SU-DHL-6 (cell line): ENCODE data around the gene TPO.

ENCODE experiments used
- H2AFZ ChIP-seq: fragments of 200-600 bp; sonication (generic); 2 replicates; pipeline ENCODE4 v1.6.1; 2014; ENCODE audit warnings: low read depth, mild to moderate bottlenecking, moderate library complexity, mixed read lengths, antibody characterized with exemption, low read length; ENCODE audit not compliant: severe bottlenecking
- H3F3A ChIP-seq: fragments of 200-600 bp; shearing (Covaris generic); 2 replicates; pipeline ENCODE4 v1.6.0; 2016; ENCODE audit warnings: antibody characterized with exemption, mild to moderate bottlenecking; ENCODE audit not compliant: insufficient read depth
- H3K27ac ChIP-seq: fragments of 200-600 bp; sonication (generic); 2 replicates; pipeline ENCODE4 v1.5.1; 2016; ENCODE audit warnings: low read depth, mild to moderate bottlenecking, low read length, moderate library complexity, mixed read lengths
- H3K27me3 ChIP-seq: fragments of 200-600 bp; sonication (generic), shearing (Covaris generic); 2 replicates; pipeline ENCODE4 v1.6.0; 2014; ENCODE audit warnings: mild to moderate bottlenecking, low read length
- H3K36me3 ChIP-seq: fragments of 200-600 bp; sonication (generic); 2 replicates; pipeline ENCODE4 v1.6.1; 2014; ENCODE audit warnings: mild to moderate bottlenecking, low read length, mixed read lengths
- H3K4me2 ChIP-seq: fragments of 300-600, 200-600 bp; shearing (Covaris generic), sonication (generic); 2 replicates; pipeline ENCODE4 v1.6.0; 2014; ENCODE audit warnings: low read length, low read depth, mild to moderate bottlenecking; ENCODE audit not compliant: poor library complexity, severe bottlenecking
- H3K4me3 ChIP-seq: fragments of 200-600 bp; sonication (generic); 2 replicates; pipeline ENCODE4 v1.5.1; 2014; ENCODE audit warnings: antibody characterized with exemption, low read length, mild to moderate bottlenecking, mixed read lengths; ENCODE audit not compliant: insufficient read depth, poor library complexity, severe bottlenecking
- H3K79me2 ChIP-seq: fragments of 200-600 bp; sonication (generic); 2 replicates; pipeline ENCODE4 v1.6.1; 2014; ENCODE audit warnings: mild to moderate bottlenecking, low read length, moderate library complexity; ENCODE audit not compliant: insufficient read depth
- H3K9ac ChIP-seq: fragments of 200-600 bp; sonication (generic); 2 replicates; pipeline ENCODE4 v1.7.0; 2014; ENCODE audit warnings: mild to moderate bottlenecking, low read length
- H3K9me2 ChIP-seq: fragments of 200-600 bp; sonication (generic); replicated peaks from 2 replicates; pipeline ENCODE4 v1.6.1; 2014; ENCODE audit warnings: low read length; ENCODE audit not compliant: insufficient read depth
- H3K9me3 ChIP-seq: fragments of 200-600 bp; sonication (generic); 2 replicates; pipeline ENCODE4 v1.6.1; 2014; ENCODE audit warnings: low read length, mixed read lengths; ENCODE audit not compliant: insufficient read depth
- H4K20me1 ChIP-seq: fragments of 200-600 bp; sonication (generic); 2 replicates; pipeline ENCODE4 v1.6.1; 2014; ENCODE audit warnings: low read depth, mild to moderate bottlenecking, antibody characterized with exemption, low read length, moderate library complexity, mixed read lengths
- CTCF ChIP-seq: fragments of 200-600 bp; sonication (generic); IDR thresholded peaks from one replicate; pipeline ENCODE4 v1.5.1; 2017; ENCODE audit warnings: antibody characterized with exemption, mild to moderate bottlenecking, low read length, moderate library complexity; ENCODE audit not compliant: insufficient read depth, poor library complexity, severe bottlenecking
- EZH2phosphoT487 ChIP-seq: fragments of 200-600 bp; sonication (generic), shearing (Covaris generic); conservative IDR thresholded peaks from 2 replicates; pipeline ENCODE4 v1.6.1; 2018; ENCODE audit warnings: mild to moderate bottlenecking, antibody characterized with exemption, low read length, moderate library complexity, mixed read lengths

Gene TPO

GRCh38 chr2:1496359-1496821 lies 83.1 kb downstream of the TPO start:
- H2AFZ ChIP-seq = no peak overlapping the region
- H4K20me1 ChIP-seq = no peaks in the 10 kb centered on the region
- no peak overlapping the region for H3K4me2 ChIP-seq
- no peaks in the 10 kb centered on the region for H3K79me2 ChIP-seq
- no peaks in the 10 kb centered on the region for H3F3A ChIP-seq
- H3K27me3 ChIP-seq = no peaks in the 10 kb centered on the region
- no peak for TF ChIP-seq EZH2phosphoT487
- no peak for TF ChIP-seq CTCF
- no peak overlapping the region for H3K27ac ChIP-seq
- no peaks in the 10 kb centered on the region for H3K9me2 ChIP-seq
- H3K4me3 ChIP-seq = no peak overlapping the region
- no peaks in the 10 kb centered on the region for H3K9me3 ChIP-seq
- H3K36me3 ChIP-seq = no peaks in the 10 kb centered on the region
- no peak overlapping the region for H3K9ac ChIP-seq

GRCh38 chr2:1497122-1497611 lies 83.9 kb downstream of the TPO start:
- Histone ChIP-seq H3K4me3 (no peak overlapping the region), H3K36me3 (no peaks in the 10 kb centered on the region), H3K27ac (no peak overlapping the region)

GRCh38 chr2:1498176-1498575 lies 84.9 kb downstream of the TPO start:
- H3F3A ChIP-seq = no peaks in the 10 kb centered on the region
- no peaks in the 10 kb centered on the region for H3K27me3 ChIP-seq
- no peak overlapping the region for H2AFZ ChIP-seq
- no peaks in the 10 kb centered on the region for H3K36me3 ChIP-seq
- no peak overlapping the region for H3K4me3 ChIP-seq
- no peaks in the 10 kb centered on the region for H4K20me1 ChIP-seq
- no peak overlapping the region for H3K27ac ChIP-seq
- no peaks in the 10 kb centered on the region for H3K9me3 ChIP-seq
- no peak; the same call in 1 of the 2 replicates for TF ChIP-seq EZH2phosphoT487
- H3K4me2 ChIP-seq = no peak overlapping the region
- no peak overlapping the region for H3K9ac ChIP-seq
- no peaks in the 10 kb centered on the region for H3K79me2 ChIP-seq
- H3K9me2 ChIP-seq = no peaks in the 10 kb centered on the region

More at GRCh38 chr2:1497122-1497611, 83.9 kb downstream of the TPO start:
- Histone ChIP-seq H4K20me1 (no peaks in the 10 kb centered on the region), H3K9me2 (no peaks in the 10 kb centered on the region), H3F3A (no peaks in the 10 kb centered on the region), H3K79me2 (no peaks in the 10 kb centered on the region), H3K9ac (no peak overlapping the region), H3K4me2 (no peak overlapping the region), H3K9me3 (no peaks in the 10 kb centered on the region), H2AFZ (no peak overlapping the region), H3K27me3 (no peaks in the 10 kb centered on the region)
- TF ChIP-seq EZH2phosphoT487 (no peak), CTCF (no peak)

- Histone ChIP-seq H3K27me3 (no peaks in the 10 kb centered on the region), H3K27ac (no peak overlapping the region), H3K9ac (no peak overlapping the region), H3K4me3 (no peak overlapping the region), H3K4me2 (no peak overlapping the region), H2AFZ (no peak overlapping the region), H4K20me1 (no peaks in the 10 kb centered on the region), H3K79me2 (no peaks in the 10 kb centered on the region), H3F3A (no peaks in the 10 kb centered on the region), H3K9me3 (no peaks in the 10 kb centered on the region), H3K9me2 (no peaks in the 10 kb centered on the region), H3K36me3 (no peaks in the 10 kb centered on the region)
- TF ChIP-seq EZH2phosphoT487 = no peak
- TF ChIP-seq CTCF = no peak
These were observed 86.0 kb downstream of the TPO start for GRCh38 chr2:1499033-1499795.
